GM12873 (cell line): Measurements from ENCODE around the gene CDYL2.

Experiments used
- CTCF ChIP-seq: IDR thresholded peaks from 2 replicates; pipeline ENCODE4 v1.5.1; 2012; ENCODE audit warnings: low read depth, mild to moderate bottlenecking, moderate library complexity, low read length, control low read depth; ENCODE audit not compliant: insufficient read depth; ENCODE audit errors: missing control alignments

CDYL2 gene

GRCh38 chr16:80707686-80708085, 96.7 kb downstream of the CDYL2 start:
- no peak for TF ChIP-seq CTCF

GRCh38 chr16:80705596-80705995, 98.8 kb downstream of the CDYL2 start:
- no peak for TF ChIP-seq CTCF

GRCh38 chr16:80704751-80705505, 99.5 kb downstream of the CDYL2 start:
- TF ChIP-seq CTCF = no peak

GRCh38 chr16:80703131-80704071, 101.0 kb downstream of the CDYL2 start:
- no peak for TF ChIP-seq CTCF

GRCh38 chr16:80702696-80703095, 101.7 kb downstream of the CDYL2 start:
- TF ChIP-seq CTCF = no peak

GRCh38 chr16:80700558-80700957, 103.8 kb downstream of the CDYL2 start:
- TF ChIP-seq CTCF = no peak

GRCh38 chr16:80695020-80695419, 109.4 kb downstream of the CDYL2 start:
- TF ChIP-seq CTCF = no peak
